Activated B cell treated with CpG ODN at 0.5 μM for 24 hours (primary cell): ENCODE results near the gene SDF4. TPM values are rescaled to one million over a fixed set of nuclear protein-coding genes. Genes with fewer than 3 reads are reported as not detected.

Experiments
- ATAC-seq: fragments of 200-7000 bp; cut with Tn5 transposase; one replicate; pipeline ENCODE4 v1.10.0; 2021; ENCODE audit warnings: low read depth, mild to moderate bottlenecking, moderate library complexity
- CTCF ChIA-PET: fragments of 350-600 bp; sonication (Branson Sonifier 250); formaldehyde crosslinking; loops from one replicate; lab custom pipeline; 2021; ENCODE audit warnings: antibody characterized with exemption; lab: Charles Lee
- POLR2A ChIA-PET: fragments of 350-600 bp; sonication (Branson Sonifier 250); formaldehyde crosslinking; loops from one replicate; lab custom pipeline; 2021; ENCODE audit warnings: antibody characterized with exemption; lab: Charles Lee
- DNase-seq: peaks from one replicate; pipeline ENCODE4 v3.0.0; 2022
- H3K27ac Mint-ChIP-seq: one replicate; pipeline ENCODE4 v1.8.0; 2020; ENCODE audit warnings: mixed read lengths
- H3K27me3 Mint-ChIP-seq: one replicate; pipeline ENCODE4 v1.8.0; 2021; ENCODE audit warnings: mixed read lengths
- H3K36me3 Mint-ChIP-seq: one replicate; pipeline ENCODE4 v1.8.0; 2021; ENCODE audit warnings: low read depth, mixed read lengths
- H3K4me1 Mint-ChIP-seq: one replicate; pipeline ENCODE4 v1.8.0; 2021; ENCODE audit warnings: mixed read lengths
- H3K4me3 Mint-ChIP-seq: one replicate; pipeline ENCODE4 v1.8.0; 2020; ENCODE audit warnings: mild to moderate bottlenecking, mixed read lengths
- H3K9me3 Mint-ChIP-seq: one replicate; pipeline ENCODE4 v1.8.0; 2020; ENCODE audit warnings: mixed read lengths
- CTCF ChIP-seq: fragments of 200-600 bp; IDR thresholded peaks from one replicate; pipeline ENCODE4 v1.8.0; 2022; ENCODE audit warnings: antibody characterized with exemption, mild to moderate bottlenecking
- intact Hi-C: fragments of 100-400 bp; cut with micrococcal nuclease; formaldehyde crosslinking; loops from one replicate; pipeline ENCODE4 v1.15.1; 2024
- total RNA-seq: library from RNA; stranded (reverse); gene quantifications from 2 replicates; pipeline ENCODE4 v1.2.3, GENCODE V29; 2022

SDF4 gene
- total RNA-seq, 1 donor from 2014 or later, result 97.9 TPM

- Mint-ChIP-seq H3K27ac (no peak overlapping the region), H3K4me1 (peaks cover 39% of the 10 kb centered on the region), H3K36me3 (no peaks in the 10 kb centered on the region), H3K27me3 (peaks cover 10% of the 10 kb centered on the region), H3K4me3 (no peak overlapping the region), H3K9me3 (no peaks in the 10 kb centered on the region)
- intact Hi-C loops, result no loop called here
- DNase-seq (no peak), ATAC-seq (no peak)
- CTCF ChIA-PET, result interaction anchor here (1.9 kb wide), 1 partner anchor 53 kb away, joined by 5 read pairs; no protein-coding TSS in a partner anchor
- no peak for TF ChIP-seq CTCF
- POLR2A ChIA-PET, result interaction anchor here (0.6 to 1.8 kb wide), 7 partner anchors 15 to 38 kb away, joined by 3 to 7 read pairs (median 3); no protein-coding TSS in a partner anchor
Measured at GRCh38 chr1:1175221-1176062, 56.4 kb downstream of the SDF4 start.

GRCh38 chr1:1173793-1174415, 57.9 kb downstream of the SDF4 start, which contains the start of gene TTLL10:
TSS of gene TTLL10 (plus strand) at chr1:1173880. CDS start at chr1:1179216, 5,336 bp downstream.
- H3K27me3 Mint-ChIP-seq, result peaks cover 10% of the 10 kb centered on the region
- peak within 1 kb of the TSS; percentile 28 for H3K4me3 Mint-ChIP-seq
- ChIA-PET POLR2A (interaction anchor here (0.7 to 1.8 kb wide), 4 partner anchors 16 to 52 kb away, joined by 3 to 10 read pairs (median 4); no protein-coding TSS in a partner anchor), CTCF (interaction anchor here (1.9 kb wide), 1 partner anchor 52 kb away, joined by 5 read pairs; no protein-coding TSS in a partner anchor)
- peak; percentile 59 for DNase-seq
- intact Hi-C loops, result loop anchor here (2.0 kb wide), 1 partner anchor 15 kb away; no protein-coding TSS in a partner anchor
- H3K36me3 Mint-ChIP-seq, result no peaks in the 10 kb centered on the region
- no peak for TF ChIP-seq CTCF
- peak; percentile 21 for ATAC-seq
- H3K27ac Mint-ChIP-seq, result no peak within 1 kb of the TSS
- H3K4me1 Mint-ChIP-seq, result peaks cover 49% of the 10 kb centered on the region
- H3K9me3 Mint-ChIP-seq, result no peaks in the 10 kb centered on the region

GRCh38 chr1:1173061-1173792, 58.6 kb downstream of the SDF4 start:
- Mint-ChIP-seq H3K27me3 (peaks cover 10% of the 10 kb centered on the region), H3K9me3 (no peaks in the 10 kb centered on the region), H3K4me1 (peaks cover 49% of the 10 kb centered on the region), H3K4me3 (peak overlapping the region; percentile 28), H3K27ac (no peak overlapping the region), H3K36me3 (no peaks in the 10 kb centered on the region)
- ATAC-seq (no peak), DNase-seq (no peak)
- ChIA-PET POLR2A (interaction anchor here (0.7 to 1.8 kb wide), 4 partner anchors 15 to 51 kb away, joined by 3 to 10 read pairs (median 4); no protein-coding TSS in a partner anchor), CTCF (interaction anchor here (1.9 kb wide), 1 partner anchor 51 kb away, joined by 5 read pairs; no protein-coding TSS in a partner anchor)
- TF ChIP-seq CTCF, result no peak
- intact Hi-C loops, result loop anchor here (2.0 kb wide), 1 partner anchor 14 kb away; no protein-coding TSS in a partner anchor

GRCh38 chr1:1171546-1172340, 60.1 kb downstream of the SDF4 start:
- ATAC-seq (peak; percentile 89), DNase-seq (peak; percentile 83)
- Mint-ChIP-seq H3K27me3 (peaks cover 6% of the 10 kb centered on the region), H3K4me1 (peaks cover 49% of the 10 kb centered on the region), H3K27ac (peak overlapping the region; percentile 77), H3K4me3 (peak overlapping the region; percentile 74), H3K36me3 (no peaks in the 10 kb centered on the region), H3K9me3 (no peaks in the 10 kb centered on the region)
- ChIA-PET POLR2A (interaction anchor here (0.6 to 4.2 kb wide), 10 partner anchors 13 to 108 kb away, joined by 3 to 49 read pairs (median 4); partner anchors contain the start of gene TNFRSF18), CTCF (interaction anchor here (0.6 to 1.1 kb wide), 3 partner anchors 49 to 108 kb away, joined by 3 to 6 read pairs (median 3); no protein-coding TSS in a partner anchor)
- intact Hi-C loops, result loop anchor here (2.0 kb wide), 5 partner anchors 13 to 37 kb away; no protein-coding TSS in a partner anchor
- no peak for TF ChIP-seq CTCF
